ENCODE data around the gene TMEM267.

DNA sequence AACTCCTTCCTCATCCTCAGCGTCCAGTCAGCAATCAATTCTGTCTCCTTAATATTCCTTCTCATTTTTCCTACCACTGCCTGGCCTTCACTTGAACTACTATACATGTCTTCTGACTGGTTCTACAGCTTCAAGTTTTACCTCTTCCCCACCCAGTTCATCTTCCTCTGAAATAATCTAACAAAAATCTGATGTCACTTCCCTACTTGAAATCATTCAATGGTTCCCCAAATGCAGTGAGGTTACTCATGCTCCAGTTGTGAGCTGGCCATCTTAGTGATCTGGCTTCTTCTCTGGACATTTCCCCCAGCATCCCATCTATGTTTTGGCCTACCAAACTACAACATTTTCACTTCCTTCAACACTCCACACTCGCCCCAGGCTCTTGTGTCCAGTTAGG lies 14.9 kb upstream of the TMEM267 start:
- TF ChIP-seq ZNF121 (CRISPR knock-in tag; IDR thresholded peaks at IDR 0.05) = no peak
- TF ChIP-seq, protein P1, sequence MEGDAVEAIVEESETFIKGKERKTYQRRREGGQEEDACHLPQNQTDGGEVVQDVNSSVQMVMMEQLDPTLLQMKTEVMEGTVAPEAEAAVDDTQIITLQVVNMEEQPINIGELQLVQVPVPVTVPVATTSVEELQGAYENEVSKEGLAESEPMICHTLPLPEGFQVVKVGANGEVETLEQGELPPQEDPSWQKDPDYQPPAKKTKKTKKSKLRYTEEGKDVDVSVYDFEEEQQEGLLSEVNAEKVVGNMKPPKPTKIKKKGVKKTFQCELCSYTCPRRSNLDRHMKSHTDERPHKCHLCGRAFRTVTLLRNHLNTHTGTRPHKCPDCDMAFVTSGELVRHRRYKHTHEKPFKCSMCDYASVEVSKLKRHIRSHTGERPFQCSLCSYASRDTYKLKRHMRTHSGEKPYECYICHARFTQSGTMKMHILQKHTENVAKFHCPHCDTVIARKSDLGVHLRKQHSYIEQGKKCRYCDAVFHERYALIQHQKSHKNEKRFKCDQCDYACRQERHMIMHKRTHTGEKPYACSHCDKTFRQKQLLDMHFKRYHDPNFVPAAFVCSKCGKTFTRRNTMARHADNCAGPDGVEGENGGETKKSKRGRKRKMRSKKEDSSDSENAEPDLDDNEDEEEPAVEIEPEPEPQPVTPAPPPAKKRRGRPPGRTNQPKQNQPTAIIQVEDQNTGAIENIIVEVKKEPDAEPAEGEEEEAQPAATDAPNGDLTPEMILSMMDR (IDR thresholded peaks at IDR 0.05) = no peak
- TF ChIP-seq TCF7 (CRISPR knock-in tag; IDR thresholded peaks at IDR 0.05; ENCODE audit: low read depth) = no peak
- TF ChIP-seq ETV6 (CRISPR knock-in tag; IDR thresholded peaks at IDR 0.05) = no peak
- no peak for TF ChIP-seq GTF2I (CRISPR knock-in tag; conservative IDR thresholded peaks at IDR 0.05)
- no peak for TF ChIP-seq TEAD1 (CRISPR knock-in tag; IDR thresholded peaks at IDR 0.05)
- no peak for TF ChIP-seq SP1 (CRISPR knock-in tag; conservative IDR thresholded peaks at IDR 0.05)
- TF ChIP-seq, protein P2, sequence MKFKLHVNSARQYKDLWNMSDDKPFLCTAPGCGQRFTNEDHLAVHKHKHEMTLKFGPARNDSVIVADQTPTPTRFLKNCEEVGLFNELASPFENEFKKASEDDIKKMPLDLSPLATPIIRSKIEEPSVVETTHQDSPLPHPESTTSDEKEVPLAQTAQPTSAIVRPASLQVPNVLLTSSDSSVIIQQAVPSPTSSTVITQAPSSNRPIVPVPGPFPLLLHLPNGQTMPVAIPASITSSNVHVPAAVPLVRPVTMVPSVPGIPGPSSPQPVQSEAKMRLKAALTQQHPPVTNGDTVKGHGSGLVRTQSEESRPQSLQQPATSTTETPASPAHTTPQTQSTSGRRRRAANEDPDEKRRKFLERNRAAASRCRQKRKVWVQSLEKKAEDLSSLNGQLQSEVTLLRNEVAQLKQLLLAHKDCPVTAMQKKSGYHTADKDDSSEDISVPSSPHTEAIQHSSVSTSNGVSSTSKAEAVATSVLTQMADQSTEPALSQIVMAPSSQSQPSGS (CRISPR knock-in tag; IDR thresholded peaks at IDR 0.05; ENCODE audit: borderline replicate concordance, low read depth) = no peak
- TF ChIP-seq, protein P3, sequence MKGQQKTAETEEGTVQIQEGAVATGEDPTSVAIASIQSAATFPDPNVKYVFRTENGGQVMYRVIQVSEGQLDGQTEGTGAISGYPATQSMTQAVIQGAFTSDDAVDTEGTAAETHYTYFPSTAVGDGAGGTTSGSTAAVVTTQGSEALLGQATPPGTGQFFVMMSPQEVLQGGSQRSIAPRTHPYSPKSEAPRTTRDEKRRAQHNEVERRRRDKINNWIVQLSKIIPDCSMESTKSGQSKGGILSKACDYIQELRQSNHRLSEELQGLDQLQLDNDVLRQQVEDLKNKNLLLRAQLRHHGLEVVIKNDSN (CRISPR knock-in tag; IDR thresholded peaks at IDR 0.05) = no peak
- TF ChIP-seq SMAD3 (CRISPR knock-in tag; IDR thresholded peaks at IDR 0.05; ENCODE audit: borderline replicate concordance) = no peak
- TF ChIP-seq, protein P4, sequence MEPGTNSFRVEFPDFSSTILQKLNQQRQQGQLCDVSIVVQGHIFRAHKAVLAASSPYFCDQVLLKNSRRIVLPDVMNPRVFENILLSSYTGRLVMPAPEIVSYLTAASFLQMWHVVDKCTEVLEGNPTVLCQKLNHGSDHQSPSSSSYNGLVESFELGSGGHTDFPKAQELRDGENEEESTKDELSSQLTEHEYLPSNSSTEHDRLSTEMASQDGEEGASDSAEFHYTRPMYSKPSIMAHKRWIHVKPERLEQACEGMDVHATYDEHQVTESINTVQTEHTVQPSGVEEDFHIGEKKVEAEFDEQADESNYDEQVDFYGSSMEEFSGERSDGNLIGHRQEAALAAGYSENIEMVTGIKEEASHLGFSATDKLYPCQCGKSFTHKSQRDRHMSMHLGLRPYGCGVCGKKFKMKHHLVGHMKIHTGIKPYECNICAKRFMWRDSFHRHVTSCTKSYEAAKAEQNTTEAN (CRISPR knock-in tag; IDR thresholded peaks at IDR 0.05) = no peak
- TF ChIP-seq ZNF263 (CRISPR knock-in tag; IDR thresholded peaks at IDR 0.05; ENCODE audit: low read depth) = no peak
- TF ChIP-seq, protein P5, sequence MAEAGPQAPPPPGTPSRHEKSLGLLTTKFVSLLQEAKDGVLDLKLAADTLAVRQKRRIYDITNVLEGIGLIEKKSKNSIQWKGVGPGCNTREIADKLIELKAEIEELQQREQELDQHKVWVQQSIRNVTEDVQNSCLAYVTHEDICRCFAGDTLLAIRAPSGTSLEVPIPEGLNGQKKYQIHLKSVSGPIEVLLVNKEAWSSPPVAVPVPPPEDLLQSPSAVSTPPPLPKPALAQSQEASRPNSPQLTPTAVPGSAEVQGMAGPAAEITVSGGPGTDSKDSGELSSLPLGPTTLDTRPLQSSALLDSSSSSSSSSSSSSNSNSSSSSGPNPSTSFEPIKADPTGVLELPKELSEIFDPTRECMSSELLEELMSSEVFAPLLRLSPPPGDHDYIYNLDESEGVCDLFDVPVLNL (CRISPR knock-in tag; IDR thresholded peaks at IDR 0.05; ENCODE audit: borderline replicate concordance, low read depth) = no peak
- TF ChIP-seq, protein P6, sequence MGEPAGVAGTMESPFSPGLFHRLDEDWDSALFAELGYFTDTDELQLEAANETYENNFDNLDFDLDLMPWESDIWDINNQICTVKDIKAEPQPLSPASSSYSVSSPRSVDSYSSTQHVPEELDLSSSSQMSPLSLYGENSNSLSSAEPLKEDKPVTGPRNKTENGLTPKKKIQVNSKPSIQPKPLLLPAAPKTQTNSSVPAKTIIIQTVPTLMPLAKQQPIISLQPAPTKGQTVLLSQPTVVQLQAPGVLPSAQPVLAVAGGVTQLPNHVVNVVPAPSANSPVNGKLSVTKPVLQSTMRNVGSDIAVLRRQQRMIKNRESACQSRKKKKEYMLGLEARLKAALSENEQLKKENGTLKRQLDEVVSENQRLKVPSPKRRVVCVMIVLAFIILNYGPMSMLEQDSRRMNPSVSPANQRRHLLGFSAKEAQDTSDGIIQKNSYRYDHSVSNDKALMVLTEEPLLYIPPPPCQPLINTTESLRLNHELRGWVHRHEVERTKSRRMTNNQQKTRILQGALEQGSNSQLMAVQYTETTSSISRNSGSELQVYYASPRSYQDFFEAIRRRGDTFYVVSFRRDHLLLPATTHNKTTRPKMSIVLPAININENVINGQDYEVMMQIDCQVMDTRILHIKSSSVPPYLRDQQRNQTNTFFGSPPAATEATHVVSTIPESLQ (CRISPR knock-in tag; IDR thresholded peaks at IDR 0.05) = no peak

Data from WTC11 (cell line).